Activated CD4-positive, alpha-beta memory T cell treated with anti-CD3 and anti-CD28 coated beads, Interleukin-2, amount 10 ng/mL, durations not matched to agents 7 days and 5 days (primary cell): ENCODE measurements around the gene RHOG. TPM values are rescaled to one million over a fixed set of nuclear protein-coding genes. Genes with fewer than 3 reads are reported as not detected.
A peak's percentile ranks its signal among the peaks of the same experiment; 100 is the strongest.

Source experiments
- CTCF ChIA-PET: fragments of 350-600 bp; sonication (Branson Sonifier 250); formaldehyde crosslinking; loops from one replicate; lab custom pipeline; 2021; ENCODE audit warnings: antibody characterized with exemption, inconsistent platforms; lab: Charles Lee
- POLR2A ChIA-PET: fragments of 350-600 bp; sonication (Branson Sonifier 250); formaldehyde crosslinking; loops from one replicate; lab custom pipeline; 2021; ENCODE audit warnings: antibody characterized with exemption; lab: Charles Lee
- DNase-seq: peaks from one replicate; pipeline ENCODE4 v3.0.0-alpha.2; 2020
- H3K27ac Mint-ChIP-seq: one replicate; pipeline ENCODE4 v1.8.0; 2021; ENCODE audit warnings: mild to moderate bottlenecking, mixed read lengths
- H3K27me3 Mint-ChIP-seq: one replicate; pipeline ENCODE4 v1.8.0; 2021; ENCODE audit warnings: mixed read lengths
- H3K36me3 Mint-ChIP-seq: one replicate; pipeline ENCODE4 v1.8.0; 2021; ENCODE audit warnings: low read depth, mixed read lengths
- H3K4me1 Mint-ChIP-seq: one replicate; pipeline ENCODE4 v1.8.0; 2021; ENCODE audit warnings: mixed read lengths
- H3K4me3 Mint-ChIP-seq: one replicate; pipeline ENCODE4 v1.8.0; 2021; ENCODE audit warnings: mild to moderate bottlenecking, mixed read lengths
- H3K9me3 Mint-ChIP-seq: one replicate; pipeline ENCODE4 v1.8.0; 2021; ENCODE audit warnings: mixed read lengths
- total RNA-seq, 2 experiments: library from RNA; stranded (reverse); gene quantifications; one replicate each; pipeline ENCODE4 v1.2.3, GENCODE V29; 2021

The RHOG gene
- total RNA-seq, 2 experiments from 2014 or later: 192 to 201 TPM

DNA sequence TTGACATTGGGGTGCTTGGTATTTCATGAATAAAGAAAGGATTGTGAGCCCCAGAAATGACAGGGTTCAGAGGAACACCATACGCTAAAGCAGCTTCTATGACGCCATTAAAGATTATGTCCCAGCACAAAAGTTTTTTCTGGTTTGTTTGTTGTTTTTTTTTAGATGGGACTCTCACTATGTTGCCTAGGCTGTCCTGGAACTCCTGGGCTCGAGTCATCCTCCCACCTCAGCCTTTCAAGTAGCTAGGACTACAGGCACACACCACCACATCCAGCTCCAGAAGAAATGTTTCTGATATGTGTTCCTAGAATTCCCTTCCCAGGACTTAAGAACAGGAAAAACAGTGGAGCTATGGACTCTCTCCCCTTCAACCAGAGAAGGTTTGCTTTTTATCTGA lies 2.6 kb upstream of the RHOG start:
- Mint-ChIP-seq H3K27me3 (no peaks in the 10 kb centered on the region), H3K9me3 (no peaks in the 10 kb centered on the region), H3K36me3 (peaks cover 18% of the 10 kb centered on the region), H3K4me3 (no peak overlapping the region), H3K27ac (no peak overlapping the region), H3K4me1 (peaks cover 29% of the 10 kb centered on the region)
- DNase-seq: no peak
- ChIA-PET CTCF (interaction anchor here (0.6 to 19.4 kb wide), 4 partner anchors 8 to 226 kb away, joined by 4 to 554 read pairs (median 233); partner anchors contain the start of gene STIM1), POLR2A (interaction anchor here (1.3 to 19.7 kb wide), 2 partner anchors 12 to 242 kb away, joined by 4 to 639 read pairs; partner anchors contain the start of gene STIM1)

DNA sequence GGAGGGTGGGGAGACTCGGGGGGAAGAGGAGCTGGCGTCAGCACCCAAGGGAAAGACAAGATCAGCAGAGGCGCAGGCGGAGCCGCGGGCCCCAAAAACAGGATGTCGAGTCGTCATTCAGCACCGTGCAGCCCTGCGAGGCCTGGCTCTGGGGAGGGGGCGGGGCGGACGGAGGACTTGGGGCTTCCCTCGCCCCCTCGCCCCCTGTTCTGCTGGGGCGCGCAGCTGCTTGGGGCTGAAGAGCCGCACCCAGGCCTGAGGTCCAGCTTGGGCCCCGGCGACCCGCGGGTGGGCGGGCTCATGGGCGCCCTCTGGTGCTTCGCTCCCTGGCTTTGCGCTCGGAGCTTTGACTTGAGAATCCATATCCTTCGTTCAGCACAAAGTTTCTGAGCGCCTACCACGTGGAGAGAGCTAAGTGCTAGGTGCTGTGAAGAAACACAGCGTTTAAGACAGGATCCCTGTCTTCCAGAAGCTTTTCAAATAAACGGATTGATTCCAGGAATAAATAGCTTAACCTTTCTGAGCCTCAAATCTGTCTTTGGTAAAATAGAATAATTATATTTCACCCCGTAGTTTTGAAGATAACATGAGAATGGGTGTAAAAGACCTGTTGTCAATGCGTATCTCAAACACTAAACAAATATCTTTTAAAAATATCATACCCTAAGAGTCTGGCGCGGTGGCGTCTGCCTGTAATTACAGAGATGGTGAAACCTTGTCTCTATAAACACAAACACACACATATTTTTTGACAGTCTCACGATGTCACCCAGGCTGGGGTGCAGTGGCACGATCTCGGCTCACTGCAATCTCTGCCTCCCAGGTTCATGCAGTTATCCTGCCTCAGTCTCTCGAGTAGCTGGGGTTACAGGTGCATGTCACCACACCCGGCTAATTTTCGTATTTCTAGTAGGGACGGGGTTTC lies 929 bp upstream of the RHOG start:
- no peaks in the 10 kb centered on the region for H3K27me3 Mint-ChIP-seq
- peak; percentile 93 for DNase-seq
- H3K4me1 Mint-ChIP-seq: peaks cover 44% of the 10 kb centered on the region
- H3K9me3 Mint-ChIP-seq: no peaks in the 10 kb centered on the region
- ChIA-PET POLR2A (interaction anchor here (0.7 to 19.7 kb wide), 35 partner anchors 11 to 853 kb away, joined by 3 to 639 read pairs (median 7); partner anchors contain the start of genes NUP98, PGAP2, RRM1 and STIM1), CTCF (interaction anchor here (0.6 to 19.4 kb wide), 33 partner anchors 9 to 255 kb away, joined by 3 to 554 read pairs (median 4); partner anchors contain the start of genes NUP98, PGAP2, RRM1 and STIM1)
- H3K36me3 Mint-ChIP-seq: peaks cover 32% of the 10 kb centered on the region
- H3K4me3 Mint-ChIP-seq: peak overlapping the region; percentile 90
- peak overlapping the region; percentile 96 for H3K27ac Mint-ChIP-seq

DNA sequence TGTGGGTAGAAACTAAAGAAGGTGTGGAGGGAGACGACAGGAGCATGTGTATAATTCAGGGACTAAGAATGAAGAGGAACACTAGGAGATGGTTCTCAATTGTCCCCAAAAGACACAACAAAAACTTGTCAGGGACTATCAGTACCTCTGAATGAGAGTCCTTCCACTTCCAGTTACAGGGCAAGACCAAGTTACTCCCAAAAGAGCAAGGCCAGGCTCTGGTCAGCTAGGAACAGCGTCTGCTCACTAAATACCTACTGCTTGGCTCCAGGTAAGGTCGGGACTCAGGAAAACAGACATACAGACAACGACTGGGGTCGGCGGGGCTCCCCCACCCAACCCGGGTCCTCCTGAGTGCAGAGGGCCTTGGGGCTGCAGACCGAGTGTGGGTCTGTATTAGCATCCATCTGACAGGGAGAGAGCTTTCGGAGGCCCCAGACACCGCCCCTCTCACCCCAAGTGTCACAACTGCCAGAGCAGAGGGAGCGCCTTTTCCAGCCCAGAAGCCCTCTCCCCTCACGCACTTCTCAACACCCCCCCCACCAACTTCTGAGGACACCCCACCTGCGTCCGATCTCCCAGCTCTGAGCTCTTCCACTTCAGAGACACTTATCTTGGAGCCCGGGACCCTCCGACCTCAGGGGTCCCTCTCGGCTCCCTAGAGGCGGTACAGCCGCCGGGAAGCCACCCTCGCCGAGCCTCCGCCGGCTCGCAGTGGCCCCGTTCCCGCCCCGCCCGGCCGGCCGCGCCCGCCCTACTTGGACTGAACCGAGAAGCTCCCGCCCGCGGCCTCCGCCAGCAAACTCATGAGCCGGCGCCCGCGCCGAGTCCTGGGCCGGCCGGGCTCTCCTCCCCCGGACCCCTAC lies 522 bp downstream of the RHOG start:
- peak; percentile 41 for DNase-seq
- POLR2A ChIA-PET: interaction anchor here (0.6 to 19.7 kb wide), 31 partner anchors 9 to 310 kb away, joined by 3 to 639 read pairs (median 11); partner anchors contain the start of genes NUP98, PGAP2, RRM1 and STIM1
- Mint-ChIP-seq H3K4me3 (peak overlapping the region; percentile 90), H3K36me3 (peaks cover 42% of the 10 kb centered on the region), H3K27me3 (no peaks in the 10 kb centered on the region), H3K9me3 (no peaks in the 10 kb centered on the region), H3K27ac (peak overlapping the region; percentile 89), H3K4me1 (peaks cover 58% of the 10 kb centered on the region)
- CTCF ChIA-PET: interaction anchor here (0.5 to 19.4 kb wide), 9 partner anchors 12 to 265 kb away, joined by 3 to 554 read pairs (median 24); partner anchors contain the start of genes PGAP2 and STIM1

DNA sequence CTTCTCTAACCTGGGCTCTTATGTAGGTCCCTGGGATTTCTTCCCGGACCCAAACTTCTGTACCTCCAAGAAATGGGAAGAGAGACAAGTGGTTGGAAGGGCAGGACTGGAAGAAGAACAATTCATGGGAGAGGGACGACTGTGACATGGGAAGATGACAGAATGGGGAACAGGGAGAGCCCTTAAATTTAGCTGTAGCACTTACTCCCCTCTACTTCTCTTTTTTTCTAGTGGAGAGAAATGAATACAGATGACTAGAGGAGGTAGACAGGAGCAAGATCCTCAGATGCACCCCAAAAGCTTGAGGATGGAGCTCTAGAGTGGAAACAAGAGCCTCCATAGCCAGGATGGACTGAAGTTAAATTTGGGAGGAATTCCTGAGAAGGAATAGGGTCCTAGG lies 2.3 kb downstream of the RHOG start:
- Mint-ChIP-seq H3K36me3 (peaks cover 60% of the 10 kb centered on the region), H3K9me3 (no peaks in the 10 kb centered on the region), H3K4me3 (peak overlapping the region; percentile 90), H3K27me3 (no peaks in the 10 kb centered on the region), H3K27ac (peak overlapping the region; percentile 89), H3K4me1 (peaks cover 70% of the 10 kb centered on the region)
- CTCF ChIA-PET: interaction anchor here (1.0 to 19.4 kb wide), 6 partner anchors 9 to 231 kb away, joined by 3 to 554 read pairs (median 23); partner anchors contain the start of gene STIM1
- DNase-seq: no peak
- POLR2A ChIA-PET: interaction anchor here (1.1 to 19.7 kb wide), 12 partner anchors 8 to 263 kb away, joined by 3 to 639 read pairs (median 10); partner anchors contain the start of genes NUP98, PGAP2 and STIM1

DNA sequence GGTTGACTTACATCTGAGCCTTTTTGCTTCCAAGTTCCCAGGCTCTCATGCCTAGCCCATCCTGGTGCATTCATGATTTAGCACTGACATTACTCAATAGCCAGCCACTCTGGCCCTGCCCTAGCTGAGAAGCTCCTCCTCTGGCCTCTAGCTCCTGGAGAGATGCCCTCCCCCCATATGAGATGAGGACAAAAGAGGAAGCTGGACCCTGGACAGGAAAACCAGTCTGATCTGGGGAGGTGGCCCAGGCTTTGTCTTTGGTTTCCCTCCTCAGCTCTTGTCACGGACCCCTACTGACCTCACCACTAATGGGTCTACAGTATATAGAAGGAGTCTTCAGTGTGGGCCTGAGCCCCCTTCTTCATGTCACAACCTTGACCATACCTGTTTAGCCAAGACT lies 3.0 kb downstream of the RHOG start:
- ChIA-PET CTCF (interaction anchor here (1.4 to 19.4 kb wide), 7 partner anchors 12 to 258 kb away, joined by 4 to 554 read pairs (median 21); partner anchors contain the start of gene STIM1), POLR2A (interaction anchor here (1.1 to 19.7 kb wide), 11 partner anchors 10 to 263 kb away, joined by 3 to 639 read pairs (median 6); partner anchors contain the start of genes NUP98, PGAP2 and STIM1)
- Mint-ChIP-seq H3K27ac (peak overlapping the region; percentile 89), H3K4me1 (peaks cover 74% of the 10 kb centered on the region), H3K4me3 (peak overlapping the region; percentile 90), H3K27me3 (no peaks in the 10 kb centered on the region), H3K9me3 (no peaks in the 10 kb centered on the region), H3K36me3 (peaks cover 64% of the 10 kb centered on the region)
- no peak for DNase-seq

DNA sequence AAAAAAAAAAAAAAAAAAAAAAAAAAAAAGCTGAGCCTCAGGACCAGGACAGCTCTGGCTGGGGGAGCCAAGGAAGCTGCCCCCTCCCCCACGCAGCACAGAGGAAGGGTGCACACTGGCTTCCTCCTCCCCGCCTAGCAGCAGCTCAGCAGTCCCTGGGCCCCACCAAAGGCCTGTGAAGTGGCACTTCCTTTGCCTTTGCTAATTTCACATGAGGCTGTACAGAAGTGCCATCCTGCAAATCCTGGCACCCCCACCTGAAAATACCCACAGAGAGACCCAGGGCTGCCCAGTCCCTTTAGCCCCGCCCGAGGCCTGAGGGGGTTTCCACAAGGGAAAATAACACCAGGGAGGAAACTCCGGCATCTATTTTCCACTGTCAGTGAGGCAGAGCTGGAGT lies 3.9 kb downstream of the RHOG start:
- Mint-ChIP-seq H3K9me3 (no peaks in the 10 kb centered on the region), H3K36me3 (peaks cover 71% of the 10 kb centered on the region), H3K4me1 (peaks cover 78% of the 10 kb centered on the region), H3K27ac (peak overlapping the region; percentile 89), H3K27me3 (no peaks in the 10 kb centered on the region), H3K4me3 (peak overlapping the region; percentile 90)
- peak; percentile 66 for DNase-seq
- CTCF ChIA-PET: interaction anchor here (1.1 to 17.4 kb wide), 6 partner anchors 11 to 259 kb away, joined by 3 to 461 read pairs (median 13); partner anchors contain the start of gene STIM1
- POLR2A ChIA-PET: interaction anchor here (0.8 to 19.7 kb wide), 12 partner anchors 9 to 258 kb away, joined by 3 to 639 read pairs (median 4); partner anchors contain the start of genes PGAP2 and STIM1

DNA sequence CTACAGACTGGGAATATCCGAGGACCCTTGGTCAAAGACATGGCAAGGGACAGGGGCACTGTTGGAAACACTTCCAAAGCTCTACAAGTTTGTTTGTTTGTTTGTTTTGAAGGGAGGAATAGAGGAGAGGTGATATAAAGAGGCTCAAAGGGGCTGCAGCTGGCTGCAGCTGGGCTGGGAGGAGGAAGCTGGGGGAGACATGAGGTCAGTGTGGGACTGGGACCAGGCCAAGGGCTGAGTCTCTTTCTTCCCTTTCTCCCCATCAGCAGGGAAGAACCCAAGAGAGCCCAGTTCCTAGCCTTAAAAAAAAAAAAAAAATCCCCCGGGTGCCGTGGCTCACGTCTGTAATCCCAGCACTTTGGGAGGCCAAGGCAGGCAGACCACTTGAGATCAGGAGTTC lies 5.0 kb downstream of the RHOG start:
- Mint-ChIP-seq H3K4me3 (peak overlapping the region; percentile 64), H3K27me3 (no peaks in the 10 kb centered on the region), H3K9me3 (no peaks in the 10 kb centered on the region), H3K27ac (peak overlapping the region; percentile 62), H3K36me3 (peaks cover 82% of the 10 kb centered on the region), H3K4me1 (peaks cover 86% of the 10 kb centered on the region)
- no peak for DNase-seq
- ChIA-PET POLR2A (interaction anchor here (0.7 to 19.7 kb wide), 10 partner anchors 8 to 259 kb away, joined by 3 to 639 read pairs (median 4); partner anchors contain the start of genes PGAP2 and STIM1), CTCF (interaction anchor here (0.8 to 17.4 kb wide), 8 partner anchors 10 to 237 kb away, joined by 3 to 461 read pairs (median 8); partner anchors contain the start of gene STIM1)

DNA sequence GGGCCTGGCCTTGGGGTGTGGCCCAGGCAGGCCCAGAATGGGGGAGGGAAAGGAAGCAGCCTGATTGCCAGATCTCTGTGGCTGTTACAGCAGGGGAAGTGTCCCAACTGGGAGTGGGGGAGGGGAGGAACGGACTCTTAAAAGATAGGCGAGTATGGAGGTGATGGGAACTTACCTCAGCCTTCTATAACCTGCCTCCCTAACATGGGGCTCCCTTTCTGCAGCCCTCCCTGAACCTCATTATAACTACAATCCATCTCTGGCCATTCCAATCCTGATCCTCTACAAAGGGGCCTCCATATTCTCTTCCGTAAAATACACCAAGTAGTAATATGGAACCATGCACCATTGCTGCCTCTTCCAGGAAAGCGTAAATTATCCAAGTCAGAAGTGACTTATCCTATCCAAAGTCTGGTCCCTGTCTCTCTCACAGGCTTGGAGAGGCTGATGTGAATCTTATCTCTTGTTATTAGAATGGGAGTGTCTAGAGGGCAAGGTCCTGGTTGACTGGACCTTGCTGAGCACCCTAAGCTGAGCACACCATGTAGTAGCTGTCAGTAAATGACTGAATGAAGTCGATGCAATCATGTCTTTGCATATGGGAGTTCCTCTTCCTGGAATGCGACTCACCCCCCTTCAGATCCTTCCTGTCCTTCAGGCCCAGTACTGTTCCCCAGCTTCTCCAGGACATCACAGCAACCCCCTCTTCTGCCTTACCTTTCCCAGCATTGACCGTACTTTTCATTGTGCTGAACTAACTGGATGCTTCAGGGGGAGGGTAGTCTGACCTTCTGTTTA lies 5.9 kb downstream of the RHOG start:
- Mint-ChIP-seq H3K36me3 (peaks cover 89% of the 10 kb centered on the region), H3K4me1 (peaks cover 93% of the 10 kb centered on the region), H3K9me3 (no peaks in the 10 kb centered on the region), H3K27me3 (no peaks in the 10 kb centered on the region), H3K4me3 (peak overlapping the region; percentile 64), H3K27ac (peak overlapping the region; percentile 62)
- POLR2A ChIA-PET: interaction anchor here (0.7 to 19.7 kb wide), 5 partner anchors 11 to 50 kb away, joined by 3 to 639 read pairs (median 3); partner anchors contain the start of gene STIM1
- CTCF ChIA-PET: interaction anchor here (1.2 to 17.4 kb wide), 4 partner anchors 9 to 238 kb away, joined by 4 to 461 read pairs (median 18); partner anchors contain the start of gene STIM1
- DNase-seq: peak; percentile 30

DNA sequence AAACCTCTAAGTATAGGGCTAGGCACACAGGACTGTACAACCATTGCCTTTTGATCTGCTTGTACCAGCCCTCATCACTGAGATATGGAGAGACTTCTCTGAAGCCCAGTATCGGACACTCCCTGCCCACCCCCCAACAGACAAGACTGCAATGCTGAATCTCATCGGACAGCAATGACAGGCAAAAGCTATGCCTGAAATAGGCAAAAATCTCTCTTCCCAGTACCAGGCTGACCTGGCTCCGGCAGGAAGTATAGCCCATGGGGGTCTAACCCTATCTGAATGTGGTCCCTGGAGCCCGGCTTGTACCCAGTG lies 6.5 kb downstream of the RHOG start:
- Mint-ChIP-seq H3K36me3 (peaks cover 87% of the 10 kb centered on the region), H3K27ac (peak overlapping the region; percentile 62), H3K4me1 (peaks cover 92% of the 10 kb centered on the region), H3K27me3 (no peaks in the 10 kb centered on the region), H3K9me3 (no peaks in the 10 kb centered on the region), H3K4me3 (peak overlapping the region; percentile 64)
- CTCF ChIA-PET: interaction anchor here (1.3 to 17.4 kb wide), 3 partner anchors 9 to 239 kb away, joined by 5 to 461 read pairs (median 5); partner anchors contain the start of gene STIM1
- DNase-seq: no peak
- POLR2A ChIA-PET: interaction anchor here (1.5 to 19.7 kb wide), 3 partner anchors 21 to 35 kb away, joined by 6 to 639 read pairs (median 10); partner anchors contain the start of genes PGAP2 and STIM1

DNA sequence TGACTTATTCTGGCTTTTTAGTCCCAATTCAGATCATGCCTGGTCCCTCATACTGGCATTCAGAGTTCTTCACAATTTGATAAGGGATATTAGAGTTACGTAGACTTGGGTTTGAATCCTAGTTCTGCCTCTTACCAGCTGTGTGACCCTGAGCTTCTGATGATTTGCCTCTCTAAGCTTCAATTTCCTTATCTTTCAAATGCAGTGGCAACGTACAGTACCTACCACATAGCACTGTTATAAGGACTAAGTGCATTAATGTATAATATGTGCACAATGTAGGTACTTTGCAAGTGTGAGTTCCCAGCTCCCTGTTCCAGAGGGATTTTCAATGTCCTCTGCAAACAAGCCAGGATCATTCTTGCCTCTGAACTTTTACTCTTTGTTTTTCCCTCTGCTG lies 7.3 kb downstream of the RHOG start:
- no peak for DNase-seq
- Mint-ChIP-seq H3K36me3 (peaks cover 79% of the 10 kb centered on the region), H3K27ac (peak overlapping the region; percentile 38), H3K4me3 (no peak overlapping the region), H3K4me1 (peaks cover 84% of the 10 kb centered on the region), H3K9me3 (no peaks in the 10 kb centered on the region), H3K27me3 (no peaks in the 10 kb centered on the region)
- CTCF ChIA-PET: interaction anchor here (0.7 to 17.4 kb wide), 5 partner anchors 8 to 240 kb away, joined by 4 to 461 read pairs (median 5); partner anchors contain the start of gene STIM1
- POLR2A ChIA-PET: interaction anchor here (1.5 to 19.7 kb wide), 3 partner anchors 7 to 25 kb away, joined by 6 to 639 read pairs (median 33); partner anchors contain the start of genes PGAP2, RHOG and STIM1
